NCI-H345 treated with DMSO at 0.1 percent for 48 hours (cell line): ENCODE results near the gene CCL4.
A peak's percentile ranks its signal among the peaks of the same experiment; 100 is the strongest.
"Not testable (repeated sequence)": the region's sequence is repeated elsewhere in the genome, so short reads cannot be mapped to it uniquely, and the experiment has no call there.

ENCODE experiments used
- DNase-seq: peaks from one replicate; lab custom pipeline; 2025; ENCODE audit not compliant: unreplicated experiment; lab: John Stamatoyannopoulos, UW

CCL4 gene

GRCh38 chr17:36115649-36115977 is 12.0 kb downstream of the CCL4 start:
- DNase-seq, result not testable (repeated sequence)

DNA sequence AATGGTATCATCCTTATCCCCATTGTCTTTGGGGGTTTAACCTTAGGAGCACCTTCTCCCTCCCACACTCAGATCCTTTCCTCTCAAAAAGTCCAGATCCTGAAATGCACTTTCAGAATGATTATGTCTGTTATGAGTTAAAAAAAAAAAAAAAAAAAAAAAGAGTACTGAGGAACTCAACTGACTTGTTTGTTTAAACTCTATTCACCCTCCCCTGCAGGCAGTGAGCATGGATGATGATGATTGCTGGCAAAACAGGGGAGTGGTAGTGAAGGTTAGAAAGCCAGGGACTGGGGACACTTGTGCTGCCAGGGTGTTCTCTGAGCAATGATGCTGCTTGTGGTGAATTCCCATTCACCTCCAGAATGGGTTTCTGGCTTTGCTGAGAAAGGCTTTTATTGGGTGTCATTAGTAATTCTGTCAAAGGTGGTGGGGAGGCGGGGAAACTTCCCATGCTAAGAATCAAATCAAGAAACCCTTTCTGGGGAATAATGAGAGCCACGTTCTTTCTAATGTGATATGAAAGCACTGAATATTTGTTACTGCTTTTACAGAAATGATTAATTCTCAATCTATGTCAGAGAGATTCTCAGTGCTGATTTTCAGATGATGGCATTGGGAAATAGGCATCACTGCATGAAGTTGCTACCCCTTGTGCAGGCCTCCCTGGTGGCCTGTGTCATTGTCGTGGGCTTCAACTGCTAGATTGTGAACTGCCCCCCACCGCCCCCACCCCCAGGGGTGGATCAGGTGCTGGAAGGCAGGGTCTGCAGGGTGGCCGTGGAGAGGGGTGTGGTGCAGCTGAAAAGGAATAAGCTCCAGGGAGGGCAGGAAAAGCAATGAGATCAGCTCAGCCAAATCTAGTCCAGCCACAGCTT is 14.1 kb downstream of the CCL4 start:
- DNase-seq, result no peak

GRCh38 chr17:36118477-36119353 is 15.1 kb downstream of the CCL4 start:
- DNase-seq, result no peak

DNA sequence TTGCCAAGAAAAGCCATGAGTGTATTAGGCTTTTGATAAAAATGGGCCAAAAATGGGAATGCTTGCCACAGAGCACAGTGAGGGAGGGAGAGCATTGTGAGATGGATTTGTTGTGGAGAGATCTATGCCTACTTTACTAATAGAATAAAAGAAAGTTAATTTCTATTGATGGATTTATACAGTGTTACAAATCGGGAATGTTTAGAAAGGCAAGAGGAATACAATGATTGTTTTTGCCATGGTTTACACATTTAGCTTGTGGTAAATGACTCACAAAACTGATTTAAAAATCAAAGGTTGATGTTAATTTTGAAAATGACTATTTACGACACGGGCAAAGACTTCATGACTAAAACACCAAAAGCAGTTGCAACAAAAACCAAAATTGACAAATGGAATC is 16.6 kb downstream of the CCL4 start:
- DNase-seq, result no peak

- not testable (repeated sequence) for DNase-seq
Measured at GRCh38 chr17:36121099-36121498, 17.5 kb downstream of the CCL4 start.

DNA sequence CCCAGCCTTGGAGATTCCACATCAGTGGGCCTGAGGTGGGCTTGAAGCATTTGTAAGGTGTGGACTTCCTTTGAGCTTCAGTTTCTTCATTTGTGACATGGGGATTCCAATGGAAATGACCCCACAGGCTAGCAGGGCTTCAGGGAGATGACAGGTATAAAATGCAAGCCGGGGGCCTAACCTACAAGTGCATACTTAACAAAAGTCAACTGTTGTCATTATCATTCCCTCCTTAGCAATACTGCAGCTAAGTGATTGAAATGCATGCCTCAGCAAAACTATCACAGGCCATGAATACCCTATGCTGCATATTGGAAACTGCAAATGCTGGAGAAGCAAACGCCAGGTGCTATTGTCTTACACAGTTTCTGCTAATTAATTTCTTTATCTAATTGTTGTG is 19.8 kb downstream of the CCL4 start:
- no peak for DNase-seq

GRCh38 chr17:36124879-36125824 is 21.5 kb downstream of the CCL4 start:
- DNase-seq, result no peak

GRCh38 chr17:36127199-36127893 is 23.7 kb downstream of the CCL4 start:
- no peak for DNase-seq

DNA sequence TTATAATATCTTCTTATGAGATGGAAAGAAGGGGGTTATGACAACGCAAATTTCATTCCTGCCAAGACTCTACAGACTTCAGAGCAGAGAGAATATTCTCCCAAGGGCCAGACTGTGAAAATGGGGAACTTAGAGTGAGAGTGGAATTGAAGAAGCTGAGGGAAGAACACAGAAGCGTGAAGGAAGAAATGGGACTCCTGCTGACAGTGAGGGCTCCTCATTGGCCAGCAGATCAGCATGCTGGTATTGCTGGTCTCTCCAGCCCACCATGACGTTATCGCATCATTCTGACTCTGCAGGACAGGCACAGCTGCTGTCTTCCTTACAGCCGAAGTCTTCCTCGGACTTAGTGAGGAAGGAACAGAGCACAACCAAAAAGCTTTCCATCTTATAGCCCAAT is 24.3 kb downstream of the CCL4 start:
- DNase-seq, result no peak

DNA sequence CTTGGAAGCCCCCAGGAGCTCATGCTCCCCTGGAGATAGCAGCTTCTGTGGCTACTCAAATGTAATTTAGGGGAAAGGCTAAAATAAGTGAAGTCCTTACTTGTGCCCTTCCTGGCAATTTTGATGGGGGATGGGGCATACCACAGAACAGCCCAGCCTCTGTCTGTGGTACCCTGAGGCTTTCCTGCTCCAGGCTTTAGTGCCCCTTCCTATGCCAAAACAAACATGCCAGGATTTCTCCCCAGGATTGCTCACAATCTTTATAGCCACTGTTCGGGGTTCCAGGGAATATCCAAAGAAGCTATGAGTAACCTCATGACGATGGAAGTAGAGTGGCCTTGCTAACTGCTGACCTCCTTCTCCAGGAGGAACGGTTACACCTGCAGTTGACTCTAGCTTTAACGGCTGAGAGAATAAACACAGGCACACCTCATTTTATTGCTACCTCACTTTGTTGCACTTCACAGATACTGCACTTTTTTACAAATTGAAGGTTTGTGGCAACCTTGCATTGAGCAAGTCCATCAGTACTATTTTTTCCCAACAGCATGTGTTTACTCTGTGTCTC is 24.9 kb downstream of the CCL4 start:
- DNase-seq, result no peak

DNA sequence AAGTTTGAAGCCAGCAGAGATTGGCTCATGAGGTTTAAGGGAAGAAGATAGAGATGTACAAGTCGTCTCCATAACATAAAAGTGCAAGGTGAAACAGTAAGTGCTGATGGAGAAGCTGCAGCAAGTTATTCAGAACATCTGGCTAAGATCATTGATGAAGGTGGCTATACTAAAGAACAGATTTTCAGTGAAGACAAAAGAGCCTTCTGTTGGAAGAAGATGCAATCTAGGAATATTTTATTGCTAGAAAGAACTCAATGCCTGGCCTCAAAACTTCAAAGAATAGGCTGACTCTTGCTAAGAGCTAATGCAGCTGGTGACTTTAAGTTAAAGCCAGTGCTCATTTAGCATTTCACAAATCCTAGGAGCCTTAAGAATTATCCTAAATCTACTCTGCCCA is 26.0 kb downstream of the CCL4 start:
- DNase-seq, result no peak

GRCh38 chr17:36130346-36130745 is 26.7 kb downstream of the CCL4 start:
- DNase-seq, result no peak

- DNase-seq, result no peak
Measured at GRCh38 chr17:36131421-36131820, 27.8 kb downstream of the CCL4 start.

DNA sequence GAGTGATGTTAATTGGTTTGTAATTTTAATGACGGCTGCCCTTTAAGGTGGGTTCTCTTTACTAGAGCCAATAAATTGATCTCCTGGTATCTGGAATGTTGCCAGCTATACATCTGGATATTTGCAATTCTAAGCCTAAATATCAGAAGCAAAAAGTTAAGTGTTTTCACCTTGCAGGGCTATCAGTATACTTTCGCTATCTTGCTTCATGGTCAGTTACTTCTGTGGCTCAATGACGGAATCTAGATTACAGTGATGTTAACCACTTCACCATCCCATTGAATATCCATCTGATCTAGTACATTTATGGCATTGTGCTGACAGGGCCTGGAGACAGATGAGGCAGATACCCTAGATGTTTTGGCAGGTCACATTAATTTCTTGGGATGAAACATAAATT is 28.3 kb downstream of the CCL4 start:
- DNase-seq, result no peak

GRCh38 chr17:36132421-36132831 is 28.8 kb downstream of the CCL4 start:
- DNase-seq, result no peak

GRCh38 chr17:36133602-36134236 is 30.1 kb downstream of the CCL4 start:
- peak; percentile 69 for DNase-seq

DNA sequence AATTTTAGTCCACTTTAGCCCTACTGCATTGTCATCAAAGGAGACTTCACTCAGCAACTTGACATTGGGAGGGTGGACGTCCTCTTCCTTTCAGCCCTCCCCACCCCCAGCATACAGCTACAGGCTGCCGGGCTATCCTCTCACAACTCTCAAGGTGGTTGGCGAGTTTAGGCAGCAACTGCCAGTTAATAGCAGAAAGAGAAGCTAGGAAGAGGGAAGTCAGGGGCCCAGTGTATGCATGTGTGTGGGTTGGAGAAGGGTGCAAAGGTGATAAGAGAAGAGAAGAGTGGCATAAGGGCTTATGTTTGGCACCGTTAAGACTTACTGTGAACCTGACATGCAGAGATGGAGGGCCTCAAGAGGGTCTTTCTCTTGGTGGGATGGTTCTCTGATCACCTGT is 31.8 kb downstream of the CCL4 start:
- DNase-seq, result no peak

DNA sequence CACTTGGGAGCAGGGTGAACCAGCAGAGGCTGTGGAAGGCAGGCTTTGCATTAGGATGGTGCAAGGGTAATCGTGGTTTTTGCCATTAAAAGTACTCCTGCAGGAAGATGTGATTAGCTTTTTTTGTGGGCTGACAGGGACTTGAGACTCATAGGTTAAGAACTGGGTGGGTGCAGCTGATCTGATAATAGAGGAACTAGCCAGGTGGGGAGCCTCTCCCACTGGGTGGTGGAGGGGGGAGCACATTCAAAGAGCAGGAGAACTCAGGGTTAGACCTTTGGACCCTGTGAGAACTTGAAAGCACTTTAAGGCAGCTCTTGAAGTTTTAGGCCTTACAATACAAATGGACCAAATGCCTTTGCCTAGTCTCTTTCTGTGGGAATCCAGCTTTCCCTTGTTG is 32.4 kb downstream of the CCL4 start:
- no peak for DNase-seq

- no peak for DNase-seq
Measured at GRCh38 chr17:36136439-36136838, 32.8 kb downstream of the CCL4 start.

DNA sequence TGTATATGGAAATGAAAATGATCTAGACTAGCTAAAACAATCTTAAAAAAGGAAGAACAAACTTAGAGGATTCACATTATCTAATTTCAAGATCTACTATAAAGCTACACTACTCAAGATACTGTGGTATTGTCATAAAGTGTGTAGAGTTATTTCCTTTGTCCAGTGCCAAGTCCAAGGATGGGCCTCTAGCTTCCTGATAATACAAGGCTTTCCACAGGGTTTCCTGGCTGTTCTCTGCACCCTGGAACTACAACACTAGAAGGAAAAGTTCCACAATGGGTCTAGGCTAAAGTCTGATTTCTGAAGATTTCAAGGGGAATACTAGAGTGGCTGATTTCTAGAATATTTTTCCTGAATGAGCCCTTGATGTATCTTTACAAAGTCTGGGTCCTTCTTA is 38.6 kb downstream of the CCL4 start:
- no peak for DNase-seq
